ENCODE data around the gene PEX6.

PEX6 gene, protein sequence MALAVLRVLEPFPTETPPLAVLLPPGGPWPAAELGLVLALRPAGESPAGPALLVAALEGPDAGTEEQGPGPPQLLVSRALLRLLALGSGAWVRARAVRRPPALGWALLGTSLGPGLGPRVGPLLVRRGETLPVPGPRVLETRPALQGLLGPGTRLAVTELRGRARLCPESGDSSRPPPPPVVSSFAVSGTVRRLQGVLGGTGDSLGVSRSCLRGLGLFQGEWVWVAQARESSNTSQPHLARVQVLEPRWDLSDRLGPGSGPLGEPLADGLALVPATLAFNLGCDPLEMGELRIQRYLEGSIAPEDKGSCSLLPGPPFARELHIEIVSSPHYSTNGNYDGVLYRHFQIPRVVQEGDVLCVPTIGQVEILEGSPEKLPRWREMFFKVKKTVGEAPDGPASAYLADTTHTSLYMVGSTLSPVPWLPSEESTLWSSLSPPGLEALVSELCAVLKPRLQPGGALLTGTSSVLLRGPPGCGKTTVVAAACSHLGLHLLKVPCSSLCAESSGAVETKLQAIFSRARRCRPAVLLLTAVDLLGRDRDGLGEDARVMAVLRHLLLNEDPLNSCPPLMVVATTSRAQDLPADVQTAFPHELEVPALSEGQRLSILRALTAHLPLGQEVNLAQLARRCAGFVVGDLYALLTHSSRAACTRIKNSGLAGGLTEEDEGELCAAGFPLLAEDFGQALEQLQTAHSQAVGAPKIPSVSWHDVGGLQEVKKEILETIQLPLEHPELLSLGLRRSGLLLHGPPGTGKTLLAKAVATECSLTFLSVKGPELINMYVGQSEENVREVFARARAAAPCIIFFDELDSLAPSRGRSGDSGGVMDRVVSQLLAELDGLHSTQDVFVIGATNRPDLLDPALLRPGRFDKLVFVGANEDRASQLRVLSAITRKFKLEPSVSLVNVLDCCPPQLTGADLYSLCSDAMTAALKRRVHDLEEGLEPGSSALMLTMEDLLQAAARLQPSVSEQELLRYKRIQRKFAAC

GRCh38 chr6:42978839-42979522, at the start of gene PEX6:
Gene PEX6 (minus strand): TSS chr6:42979181. CDS start chr6:42979150, 31 bp downstream.
- DNase-seq, result peak; percentile 96

DNA sequence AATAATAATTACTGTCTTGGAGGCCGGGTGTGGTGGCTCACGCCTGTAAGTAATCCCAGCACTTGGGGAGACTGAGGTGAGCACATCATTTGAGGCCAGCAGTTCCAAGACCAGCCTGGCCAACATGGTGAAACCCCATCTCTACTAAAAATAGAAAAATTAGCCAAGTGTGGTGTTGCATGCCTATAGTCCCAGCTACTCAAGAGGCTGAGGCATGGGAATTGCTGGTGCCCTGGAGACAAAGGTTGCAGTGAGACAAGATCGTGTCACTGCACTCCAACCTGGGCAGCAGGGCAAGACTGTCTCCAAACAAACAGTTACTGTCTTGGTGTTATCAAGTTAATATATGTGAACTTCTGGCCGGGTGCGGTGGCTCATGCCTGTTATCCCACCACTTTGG, 47.4 kb upstream of the PEX6 start:
- no peak for DNase-seq

GRCh38 chr6:43024436-43024835, 45.5 kb upstream of the PEX6 start:
- peak; percentile 48 for DNase-seq

DNA sequence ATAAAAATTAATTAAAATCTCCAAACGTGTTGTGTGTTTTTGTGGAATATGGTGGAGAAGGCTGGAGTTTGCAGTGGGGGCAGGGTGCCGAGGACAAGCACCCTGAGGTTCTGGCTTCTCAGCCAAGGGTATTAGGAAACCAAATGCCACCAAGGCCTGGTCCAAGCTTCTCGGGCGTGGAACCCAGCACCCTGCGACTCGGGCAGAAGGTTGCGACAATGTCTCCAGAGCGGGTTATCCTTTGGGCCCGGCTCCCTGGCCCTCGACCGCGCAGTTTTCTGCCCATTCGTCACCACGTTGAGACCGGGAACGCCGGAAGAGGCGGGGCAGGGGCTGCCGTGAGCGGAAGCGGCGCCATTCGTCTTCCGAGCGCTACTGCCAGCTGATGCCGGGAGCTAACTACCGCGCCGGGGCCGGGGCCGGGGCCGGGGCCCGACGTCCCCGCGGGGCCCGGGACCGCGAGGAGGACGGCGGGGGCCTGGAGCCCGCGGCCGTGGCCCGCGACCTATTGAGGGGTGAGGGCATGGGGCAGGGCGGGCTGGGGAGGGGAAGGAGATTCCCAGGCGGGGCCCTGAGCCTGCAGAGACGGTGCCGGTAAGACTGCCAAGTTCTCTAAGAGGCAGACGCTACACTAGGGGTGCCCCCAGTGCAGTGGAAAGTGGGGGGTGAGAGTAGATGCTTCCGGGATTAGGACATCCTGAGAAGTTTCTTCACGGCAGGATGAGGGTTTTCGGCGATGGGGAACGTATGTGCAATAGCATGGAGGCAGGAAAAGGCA, 42.5 kb upstream of the PEX6 start, which contains the start of gene RRP36:
Gene RRP36, plus strand, starts transcription at position 354 of the 778 bp plus-strand sequence. Its CDS starts 32 bp downstream, at position 386.
- DNase-seq, result peak; percentile 81

- no peak for DNase-seq
Observed at GRCh38 chr6:43020847-43021246, 41.9 kb upstream of the PEX6 start.

DNA sequence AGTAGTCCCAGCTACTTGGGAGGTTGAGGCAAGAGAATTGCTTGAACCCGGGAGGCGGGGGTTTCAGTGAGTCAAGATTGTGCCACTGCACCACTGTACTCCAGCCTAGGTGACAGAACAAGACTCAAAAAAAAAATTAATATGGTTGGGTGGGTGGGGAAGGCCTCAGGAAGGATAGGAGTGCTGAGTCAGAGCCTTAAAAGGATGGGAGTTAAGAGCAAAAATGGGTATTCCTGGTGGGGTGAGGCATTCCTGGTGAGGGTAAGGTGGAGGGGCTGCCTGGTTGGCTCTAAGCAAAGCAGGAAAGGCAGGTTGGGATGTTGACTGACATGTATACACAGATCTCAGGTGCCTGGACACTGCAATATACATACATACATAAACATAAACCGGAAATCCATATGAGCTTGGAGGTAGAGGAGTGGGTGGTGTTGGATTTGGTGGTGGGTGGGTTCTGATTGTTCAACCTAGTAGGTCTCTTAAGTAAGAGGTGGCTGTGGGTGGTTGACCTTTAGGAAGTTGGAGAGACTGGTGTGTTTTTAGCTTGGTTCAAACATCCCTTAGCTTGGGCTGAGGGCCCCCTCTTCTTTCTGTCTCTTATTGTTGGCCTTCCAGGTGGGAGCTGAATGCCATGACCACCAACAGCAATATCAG, 41.2 kb upstream of the PEX6 start:
- DNase-seq, result no peak

DNA sequence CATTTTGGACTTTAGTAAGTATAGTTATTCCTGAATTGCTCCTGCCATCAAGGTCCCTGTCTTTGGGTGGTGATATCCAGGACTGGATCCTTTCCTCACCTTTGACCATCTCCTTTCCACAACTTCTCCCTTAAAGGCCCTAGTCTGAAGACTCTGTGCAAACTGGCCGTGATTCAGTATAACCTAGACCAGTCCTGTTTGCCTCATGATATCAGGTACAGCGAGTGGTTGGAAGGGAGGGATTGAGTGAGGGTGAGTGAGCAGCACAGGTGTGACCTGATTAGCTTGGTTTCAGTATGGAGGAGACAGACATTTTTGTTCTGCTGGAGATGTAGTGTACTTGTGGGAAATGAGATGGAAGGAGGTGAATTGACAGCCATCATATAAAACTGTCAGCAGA, 40.2 kb upstream of the PEX6 start:
- DNase-seq, result no peak

GRCh38 chr6:43016943-43017334, 38.0 kb upstream of the PEX6 start:
- no peak for DNase-seq

GRCh38 chr6:43016176-43016942, 37.4 kb upstream of the PEX6 start:
- no peak for DNase-seq

- no peak for DNase-seq
Observed at GRCh38 chr6:43014434-43014909, 35.5 kb upstream of the PEX6 start.

DNA sequence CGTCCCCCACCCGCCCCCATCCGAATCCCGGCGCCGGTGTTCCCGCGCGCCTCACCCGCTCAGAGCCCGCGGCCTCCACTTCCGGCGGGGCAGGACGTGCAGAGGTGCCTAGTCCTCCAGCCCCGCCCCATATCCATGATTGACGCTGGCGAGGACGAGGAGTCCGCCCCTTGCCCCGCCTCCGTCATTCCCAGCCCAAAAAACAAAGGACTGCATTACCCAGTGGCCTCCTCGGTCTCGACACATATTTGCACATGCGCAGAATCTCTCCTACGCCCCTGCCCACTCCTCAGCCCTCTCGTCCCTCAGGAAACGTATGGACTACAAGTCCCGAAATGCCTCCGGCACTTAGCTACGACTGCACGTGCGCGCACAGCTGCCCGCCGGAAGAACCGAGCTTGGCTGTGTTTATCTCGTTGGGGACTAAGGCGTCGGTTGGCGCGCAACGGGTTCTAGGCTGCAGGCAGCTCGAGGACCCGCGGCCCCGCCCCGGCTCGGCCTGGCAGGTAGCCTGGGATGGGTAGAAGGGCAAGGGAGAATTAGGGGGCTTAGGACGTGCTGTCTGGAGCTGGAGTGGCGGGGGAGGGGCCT, 35.0 kb upstream of the PEX6 start, which contains the start of the genes KLHDC3 and MEA1:
Gene KLHDC3, plus strand, starts transcription at position 407 of the 591 bp plus-strand sequence. CDS start 2,944 bp downstream, outside the sequence.
Gene MEA1, minus strand, starts transcription at position 104 of the 591 bp plus-strand sequence. CDS start 133 bp downstream, outside the sequence.
- DNase-seq, result peak; percentile 100

DNA sequence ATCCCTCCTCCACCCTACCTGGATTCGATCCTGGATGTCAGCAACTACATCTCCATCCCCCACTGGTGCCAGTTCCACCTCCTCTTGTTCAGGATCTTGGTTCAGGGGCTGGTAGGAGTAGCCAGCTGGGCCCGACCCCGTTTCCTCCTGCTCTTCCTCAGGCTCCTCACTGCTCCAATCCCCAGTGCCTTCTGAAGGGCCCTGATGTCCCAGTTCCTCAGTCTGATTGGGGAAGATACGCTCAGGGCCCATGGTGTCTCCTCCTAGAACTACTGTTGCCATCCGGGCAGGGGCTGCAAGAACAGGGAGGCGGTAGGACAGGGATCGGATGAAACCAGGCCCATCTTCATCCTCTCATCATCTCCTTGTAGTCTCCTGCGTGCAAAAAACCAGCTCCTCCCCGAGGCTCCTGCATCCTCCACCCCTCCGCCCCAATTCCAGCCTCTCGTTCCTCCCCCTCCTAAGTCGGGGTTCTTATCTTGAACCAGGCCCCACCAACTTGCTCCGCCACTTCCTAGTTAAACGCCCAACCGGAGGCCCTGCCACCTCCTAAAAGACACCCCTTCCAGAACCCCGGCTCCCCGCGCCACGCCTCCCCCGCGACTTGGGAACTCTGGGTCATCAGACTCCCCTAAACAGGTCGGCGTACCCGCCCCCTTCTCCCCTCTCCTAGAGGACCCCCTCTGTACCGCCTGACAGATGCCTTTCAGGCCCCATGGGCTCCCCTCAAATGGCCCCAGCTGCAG, 34.3 kb upstream of the PEX6 start:
- DNase-seq, result peak; percentile 7

- DNase-seq, result no peak
Observed at GRCh38 chr6:43012364-43012763, 33.4 kb upstream of the PEX6 start.

GRCh38 chr6:43011207-43011606, 32.2 kb upstream of the PEX6 start:
- DNase-seq, result no peak

- DNase-seq, result peak; percentile 35
Observed at GRCh38 chr6:43009124-43009523, 30.1 kb upstream of the PEX6 start.

GRCh38 chr6:43007126-43007525, 28.1 kb upstream of the PEX6 start:
- DNase-seq, result no peak

DNA sequence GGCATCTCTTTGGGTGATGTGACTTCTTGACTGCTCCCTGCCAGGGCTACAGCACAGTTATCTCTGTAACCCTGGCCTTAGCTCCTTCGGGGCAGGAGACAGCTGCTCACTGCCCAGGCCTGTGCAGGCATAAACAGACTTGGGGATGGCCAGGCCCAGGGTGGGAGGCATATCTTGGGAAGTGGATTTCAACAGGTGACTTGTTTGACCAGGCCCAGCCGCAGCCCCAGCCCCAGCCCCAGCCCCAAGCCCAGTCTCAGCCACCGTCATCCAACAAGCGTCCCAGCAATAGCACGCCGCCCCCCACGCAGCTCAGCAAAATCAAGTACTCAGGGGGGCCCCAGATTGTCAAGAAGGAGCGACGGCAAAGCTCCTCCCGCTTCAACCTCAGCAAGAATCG, 27.3 kb upstream of the PEX6 start:
- DNase-seq, result no peak

DNA sequence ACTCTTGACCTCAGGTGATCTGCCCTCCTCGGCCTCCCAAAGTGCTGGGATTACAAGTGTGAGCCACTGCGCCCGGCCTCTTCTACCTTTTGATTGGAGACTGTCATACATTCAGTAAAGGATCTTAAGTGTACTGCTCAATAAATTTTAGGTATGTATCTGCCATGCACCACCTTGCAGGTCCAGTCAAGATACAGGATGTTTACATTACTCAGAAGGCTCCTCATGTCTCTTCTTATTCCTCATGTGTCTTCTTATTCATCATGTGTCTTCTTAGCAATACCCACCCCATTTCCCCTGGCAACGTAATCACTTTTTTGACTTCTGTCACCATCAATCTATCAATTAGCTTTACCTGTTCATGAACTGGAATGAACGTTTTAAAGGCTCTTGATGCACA, 26.9 kb upstream of the PEX6 start:
- DNase-seq, result no peak

DNA sequence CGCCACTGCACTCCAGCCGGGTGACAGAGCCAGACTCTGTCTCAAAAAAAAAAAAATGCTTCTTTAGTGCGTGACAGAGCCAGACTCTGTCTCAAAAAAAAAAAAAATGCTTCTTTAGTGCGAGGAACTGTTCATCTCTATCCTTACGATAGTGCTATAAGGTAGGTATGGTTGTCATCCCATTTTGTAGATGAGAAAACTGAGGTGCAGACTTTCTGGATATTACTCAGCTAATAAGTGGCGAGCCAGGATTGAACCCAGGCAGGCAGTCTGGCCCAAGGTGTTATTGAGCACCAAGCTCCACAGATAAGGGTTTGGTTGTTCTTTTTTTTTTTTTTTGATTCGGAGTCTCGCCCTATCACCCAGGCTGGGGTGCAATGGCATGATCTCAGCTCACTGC, 22.9 kb upstream of the PEX6 start:
- no peak for DNase-seq

Measured in activated CD4-positive, alpha-beta T cell treated with anti-CD3 and anti-CD28 coated beads, Interleukin-2, amount 50 U/mL, for 16 hours (primary cell).